SK-N-SH (cell line): Measurements from ENCODE around the gene MEGF6. TPM values are rescaled to one million over a fixed set of nuclear protein-coding genes. Genes with fewer than 3 reads are reported as not detected.

Experiments
- CTCF ChIA-PET: fragments of 300-600, 350-600 bp; formaldehyde crosslinking; extraction: SDS; loops from one replicate; lab custom pipeline; 2021; lab: Yijun Ruan, JAX
- POLR2A ChIA-PET: fragments of 350-600 bp; sonication (Branson Sonifier 250); formaldehyde crosslinking; extraction: SDS; loops from one replicate; lab custom pipeline; 2020; ENCODE audit warnings: antibody characterized with exemption, inconsistent platforms; lab: Yijun Ruan, JAX
- DNase-seq: peaks from one replicate; pipeline ENCODE4 v3.0.0; 2012
- H2AFZ ChIP-seq: fragments of 200-600 bp; sonication (generic); 2 replicates; pipeline ENCODE4 v1.8.1; 2016; ENCODE audit warnings: antibody characterized with exemption, mild to moderate bottlenecking, low read depth
- H3F3A ChIP-seq: fragments of 200-600 bp; sonication (generic); replicated peaks from 2 replicates; pipeline ENCODE3; 2016; ENCODE audit warnings: antibody characterized with exemption, mild to moderate bottlenecking; ENCODE audit not compliant: insufficient read depth
- H3K27ac ChIP-seq, 2 experiments: fragments of 200-500 bp in 1 of 2; fragments of 200-600 bp in 1 of 2; sonication (Bioruptor generic) in 1 of 2; sonication (generic), shearing (Covaris generic) in 1 of 2; 2 replicates each; pipeline versions ENCODE4 v1.5.1 to v1.6.1; 2014 to 2016; ENCODE audit warnings: low read depth in 2 of 2, inconsistent platforms in 1 of 2, low read length in 1 of 2, mild to moderate bottlenecking in 1 of 2, mixed read lengths in 1 of 2
- H3K27me3 ChIP-seq: fragments of 200-600 bp; sonication (generic), shearing (Covaris generic); 2 replicates; pipeline ENCODE4 v1.6.1; 2016; ENCODE audit warnings: mixed run types; ENCODE audit not compliant: insufficient read depth
- H3K36me3 ChIP-seq, 2 experiments: fragments of 200-500 bp in 1 of 2; fragments of 200-600 bp in 1 of 2; sonication (Bioruptor generic) in 1 of 2; sonication (generic) in 1 of 2; replicated peaks in 1 of 2; 2 replicates each; pipeline versions ENCODE3 to v1.5.1; 2014 to 2016; ENCODE audit warnings: low read length in 1 of 2, mild to moderate bottlenecking in 1 of 2; ENCODE audit not compliant: insufficient read depth in 2 of 2, control insufficient read depth in 1 of 2
- H3K4me1 ChIP-seq, 2 experiments: fragments of 200-500 bp in 1 of 2; fragments of 200-600 bp in 1 of 2; sonication (Bioruptor generic) in 1 of 2; sonication (generic), shearing (Covaris generic) in 1 of 2; 2 replicates each; pipeline versions ENCODE4 v1.5.1 to v1.6.1; 2014 to 2016; ENCODE audit warnings: low read depth in 1 of 2, low read length in 1 of 2, mixed run types in 1 of 2; ENCODE audit not compliant: insufficient read depth in 2 of 2, control insufficient read depth in 1 of 2
- H3K4me2 ChIP-seq: fragments of 200-600 bp; sonication (generic), shearing (Covaris generic); 2 replicates; pipeline ENCODE4 v1.6.1; 2017; ENCODE audit warnings: mixed run types
- H3K4me3 ChIP-seq, 2 experiments: fragments of 200-500 bp in 1 of 2; fragments of 200-600 bp in 1 of 2; sonication (Bioruptor generic) in 1 of 2; sonication (generic), shearing (Covaris generic) in 1 of 2; 2 replicates each; pipeline versions ENCODE4 v1.5.1 to v1.8.1; 2014 to 2016; ENCODE audit warnings: low read depth in 2 of 2, inconsistent platforms in 1 of 2, low read length in 1 of 2, mild to moderate bottlenecking in 1 of 2, mixed read lengths in 1 of 2, moderate library complexity in 1 of 2
- H3K79me2 ChIP-seq: fragments of 200-600 bp; sonication (generic); 2 replicates; pipeline ENCODE4 v1.8.1; 2017; ENCODE audit warnings: mild to moderate bottlenecking; ENCODE audit not compliant: insufficient read depth
- H3K9ac ChIP-seq: fragments of 200-600 bp; sonication (generic); 2 replicates; pipeline ENCODE4 v1.6.1; 2017; ENCODE audit warnings: mixed run types
- H3K9me2 ChIP-seq: fragments of 200-600 bp; sonication (generic); 2 replicates; pipeline ENCODE4 v1.6.1; 2017; ENCODE audit warnings: mixed run types
- H3K9me3 ChIP-seq: fragments of 200-600 bp; sonication (generic); 2 replicates; pipeline ENCODE4 v1.6.1; 2017; ENCODE audit warnings: mixed run types, mild to moderate bottlenecking, moderate library complexity
- H4K20me1 ChIP-seq: fragments of 200-600 bp; sonication (generic); 2 replicates; pipeline ENCODE4 v1.6.1; 2017; ENCODE audit warnings: mild to moderate bottlenecking, mixed run types; ENCODE audit not compliant: insufficient read depth
- CTCF ChIP-seq: fragments of 200-600 bp; sonication (generic); IDR thresholded peaks from 2 replicates; pipeline ENCODE4 v1.6.1; 2017; ENCODE audit warnings: antibody characterized with exemption, mild to moderate bottlenecking, moderate library complexity
- FOSL2 ChIP-seq: IDR thresholded peaks from 2 replicates; pipeline ENCODE4 v1.4.0; 2012; ENCODE audit warnings: low read depth, mild to moderate bottlenecking, moderate library complexity, borderline replicate concordance
- FOXJ3 ChIP-seq: sonication (generic); formaldehyde crosslinking; IDR thresholded peaks from 2 replicates; pipeline ENCODE4 v1.5.1; 2020; ENCODE audit warnings: mild to moderate bottlenecking, missing genetic modification reagents
- FOXM1 ChIP-seq: IDR thresholded peaks from 2 replicates; pipeline ENCODE4 v1.4.0; 2012; ENCODE audit warnings: low read depth, mild to moderate bottlenecking
- GABPA ChIP-seq: IDR thresholded peaks from 2 replicates; pipeline ENCODE4 v1.4.0; 2012; ENCODE audit warnings: low read depth, mild to moderate bottlenecking
- JUND ChIP-seq: IDR thresholded peaks from 2 replicates; pipeline ENCODE4 v1.4.0; 2012
- MEF2A ChIP-seq: IDR thresholded peaks from 2 replicates; pipeline ENCODE4 v1.4.0; 2012; ENCODE audit warnings: low read depth, borderline replicate concordance
- MXI1 ChIP-seq: IDR thresholded peaks from 2 replicates; pipeline ENCODE4 v1.6.1; 2012; ENCODE audit warnings: mild to moderate bottlenecking, low read depth, low read length, improper control_type of control experiment
- NFIC ChIP-seq: IDR thresholded peaks from 2 replicates; pipeline ENCODE4 v1.4.0; 2012; ENCODE audit warnings: borderline replicate concordance
- NRF1 ChIP-seq: IDR thresholded peaks from 2 replicates; pipeline ENCODE4 v1.6.1; 2012; ENCODE audit warnings: low read depth, mild to moderate bottlenecking, low read length
- PBX3 ChIP-seq: IDR thresholded peaks from 2 replicates; pipeline ENCODE4; 2012
- RAD21 ChIP-seq: IDR thresholded peaks from 2 replicates; pipeline ENCODE4 v1.6.1; 2012; ENCODE audit warnings: mild to moderate bottlenecking, low read length
- REST ChIP-seq: IDR thresholded peaks from 2 replicates; pipeline ENCODE4 v1.6.1; 2012; ENCODE audit warnings: mild to moderate bottlenecking, low read depth, low read length, moderate library complexity
- RFX5 ChIP-seq: IDR thresholded peaks from 2 replicates; pipeline ENCODE4 v1.6.1; 2012; ENCODE audit warnings: mild to moderate bottlenecking, improper control_type of control experiment, low read length
- USF2 ChIP-seq: fragments of 150-350 bp; IDR thresholded peaks from 2 replicates; pipeline ENCODE4 v1.6.1; 2017; ENCODE audit warnings: antibody characterized with exemption, low read length, low read depth, borderline replicate concordance
- ZBTB33 ChIP-seq: IDR thresholded peaks from 2 replicates; pipeline ENCODE4 v1.4.0; 2012; ENCODE audit warnings: low read depth, borderline replicate concordance
- WGBS: methylation state at CpG from one replicate; pipeline ENCODE4 v1.1.6; 2017; ENCODE audit warnings: low lambda C conversion rate; 5-methylcytosine and 5-hydroxymethylcytosine counted together
- polyA plus RNA-seq, 3 experiments: library from polyadenylated mRNA; depleted of rRNA; stranded (reverse); fragments of >200 nt; gene quantifications; 2 replicates each; pipeline ENCODE4 v1.2.3, GENCODE V29; 2012

The MEGF6 gene
- polyA plus RNA-seq, 1 of the 3 experiments (the other 2 are of a cell fraction), result 7.6 TPM

GRCh38 chr1:3606779-3607702, 4.3 kb downstream of the MEGF6 start:
- POLR2A ChIA-PET, result no interaction called here
- CTCF ChIA-PET, result interaction anchor here (1.0 to 3.6 kb wide), 8 partner anchors 9 to 154 kb away, joined by 3 to 21 read pairs (median 5); no protein-coding TSS in a partner anchor

More at GRCh38 chr1:3606779-3607702, 4.3 kb downstream of the MEGF6 start:
- H3K36me3 ChIP-seq, result no peaks in the 10 kb centered on the region
- no peak overlapping the region for H2AFZ ChIP-seq
- no peaks in the 10 kb centered on the region for H3F3A ChIP-seq
- no peaks in the 10 kb centered on the region for H3K9me2 ChIP-seq
- H4K20me1 ChIP-seq, result no peaks in the 10 kb centered on the region
- H3K9ac ChIP-seq, result no peak overlapping the region
- no peak for DNase-seq
- no peaks in the 10 kb centered on the region for H3K27me3 ChIP-seq
- WGBS, result 83% methylated on average over 13 of the region's 23 CpGs
- H3K4me1 ChIP-seq, result peaks cover 0 to 36% of the 10 kb centered on the region in 2 experiments; a peak in 1 of 4 replicates
- H3K4me3 ChIP-seq, result no peak overlapping the region
- no peak overlapping the region for H3K4me2 ChIP-seq
- no peaks in the 10 kb centered on the region for H3K9me3 ChIP-seq
- no peak overlapping the region for H3K27ac ChIP-seq
- H3K79me2 ChIP-seq, result no peaks in the 10 kb centered on the region
- TF ChIP-seq MXI1 (no peak), JUND (no peak), MEF2A (no peak), USF2 (no peak), REST (no peak), FOXM1 (no peak), GABPA (no peak), ZBTB33 (no peak), RFX5 (no peak), RAD21 (no peak), CTCF (no peak), NFIC (no peak), FOXJ3 (CRISPR knock-in tag) (no peak), NRF1 (no peak), FOSL2 (no peak), PBX3 (no peak)
- TF ChIP-seq, all 33 proteins: peak for 0
